Calu3 (cell line): ENCODE results near the gene ADGRV1. TPM values are rescaled to one million over a fixed set of nuclear protein-coding genes. Genes with fewer than 3 reads are reported as not detected.
"Not testable (repeated sequence)": the region's sequence is repeated elsewhere in the genome, so short reads cannot be mapped to it uniquely, and the experiment has no call there.

Experiments used
- BruUV-seq: library from RNA; stranded (reverse); fragments of 400-500 nt; replicated peaks from 2 replicates; lab custom pipeline; 2021; lab: Mats Ljungman, UMichigan
- CTCF ChIA-PET: fragments of 300-600 bp; sonication (Branson Sonifier 250); formaldehyde crosslinking; loops from one replicate; lab custom pipeline; 2022; ENCODE audit warnings: antibody characterized with exemption; lab: Charles Lee
- DNase-seq: peaks from one replicate; pipeline ENCODE4 v3.0.0; 2022
- H3K27ac Mint-ChIP-seq: one replicate; pipeline ENCODE4 v1.8.0; 2022; ENCODE audit warnings: mixed read lengths; ENCODE audit not compliant: unreplicated experiment
- H3K27me3 Mint-ChIP-seq: one replicate; pipeline ENCODE4 v1.8.0; 2022; ENCODE audit warnings: mixed read lengths; ENCODE audit not compliant: unreplicated experiment
- H3K36me3 Mint-ChIP-seq: one replicate; pipeline ENCODE4 v1.8.0; 2022; ENCODE audit warnings: mild to moderate bottlenecking, moderate library complexity, mixed read lengths; ENCODE audit not compliant: insufficient read depth, unreplicated experiment
- H3K4me1 Mint-ChIP-seq: one replicate; pipeline ENCODE4 v1.8.0; 2022; ENCODE audit warnings: mild to moderate bottlenecking, low read depth, mixed read lengths; ENCODE audit not compliant: unreplicated experiment
- H3K4me3 Mint-ChIP-seq: one replicate; pipeline ENCODE4 v1.8.0; 2022; ENCODE audit warnings: mild to moderate bottlenecking, low read depth, moderate library complexity, mixed read lengths; ENCODE audit not compliant: unreplicated experiment
- H3K9me3 Mint-ChIP-seq: one replicate; pipeline ENCODE4 v1.8.0; 2022; ENCODE audit warnings: low read depth, mixed read lengths; ENCODE audit not compliant: unreplicated experiment
- CTCF ChIP-seq: fragments of 200-600 bp; IDR thresholded peaks from one replicate; pipeline ENCODE4 v1.8.0; 2022; ENCODE audit warnings: antibody characterized with exemption; ENCODE audit not compliant: unreplicated experiment
- intact Hi-C: fragments of 100-400 bp; cut with micrococcal nuclease; formaldehyde crosslinking; loops from one replicate; pipeline ENCODE4 v1.10.0; 2022; ENCODE audit not compliant: unreplicated experiment
- total RNA-seq: library from RNA; stranded (reverse); gene quantifications from 2 replicates; pipeline ENCODE4 v1.2.3, GENCODE V29; 2022

The ADGRV1 gene
- total RNA-seq, 1 experiment from 2014 or later = 1.8 TPM

- CTCF ChIA-PET = no interaction called here
- Mint-ChIP-seq H3K4me3 (no peak overlapping the region), H3K36me3 (no peaks in the 10 kb centered on the region), H3K9me3 (no peaks in the 10 kb centered on the region), H3K27me3 (no peaks in the 10 kb centered on the region), H3K27ac (no peak overlapping the region), H3K4me1 (peaks cover 16% of the 10 kb centered on the region)
- no peak for TF ChIP-seq CTCF
- BruUV-seq = no TSS peak
- no peak for DNase-seq
- intact Hi-C loops = no loop called here
Measured at GRCh38 chr5:91032125-91032524, 473.5 kb downstream of the ADGRV1 start.

- intact Hi-C loops = no loop called here
- Mint-ChIP-seq H3K9me3 (no peaks in the 10 kb centered on the region), H3K27me3 (no peaks in the 10 kb centered on the region), H3K4me1 (peaks cover 16% of the 10 kb centered on the region), H3K36me3 (no peaks in the 10 kb centered on the region), H3K4me3 (no peak overlapping the region), H3K27ac (no peak overlapping the region)
- CTCF ChIA-PET = no interaction called here
- TF ChIP-seq CTCF = no peak
- BruUV-seq = no TSS peak
- DNase-seq = no peak
Measured at GRCh38 chr5:91033370-91033769, 474.8 kb downstream of the ADGRV1 start.

- CTCF ChIA-PET = no interaction called here
- no peak for DNase-seq
- Mint-ChIP-seq H3K9me3 (peaks cover 4% of the 10 kb centered on the region), H3K4me1 (no peaks in the 10 kb centered on the region), H3K27ac (no peak overlapping the region), H3K27me3 (no peaks in the 10 kb centered on the region), H3K4me3 (no peak overlapping the region), H3K36me3 (no peaks in the 10 kb centered on the region)
- intact Hi-C loops = no loop called here
- TF ChIP-seq CTCF = no peak
- no TSS peak for BruUV-seq
Measured at GRCh38 chr5:91038180-91038808, 479.7 kb downstream of the ADGRV1 start.

GRCh38 chr5:91041132-91041531 is 482.5 kb downstream of the ADGRV1 start:
- H3K27ac Mint-ChIP-seq, BruUV-seq, CTCF ChIA-PET, H3K27me3 Mint-ChIP-seq, H3K4me3 Mint-ChIP-seq, intact Hi-C loops, H3K4me1 Mint-ChIP-seq, H3K9me3 Mint-ChIP-seq, H3K36me3 Mint-ChIP-seq, DNase-seq: not testable (repeated sequence)

GRCh38 chr5:91042247-91042935 is 483.8 kb downstream of the ADGRV1 start:
- H3K9me3 Mint-ChIP-seq = peaks cover 13% of the 10 kb centered on the region
- DNase-seq = no peak
- BruUV-seq = no TSS peak
- no peak for TF ChIP-seq CTCF
- intact Hi-C loops = no loop called here
- H3K27me3 Mint-ChIP-seq = no peaks in the 10 kb centered on the region
- no peak overlapping the region for H3K27ac Mint-ChIP-seq
- CTCF ChIA-PET = no interaction called here
- H3K36me3 Mint-ChIP-seq = no peaks in the 10 kb centered on the region
- no peaks in the 10 kb centered on the region for H3K4me1 Mint-ChIP-seq
- H3K4me3 Mint-ChIP-seq = no peak overlapping the region
